Amniotic stem cell (primary cell): ENCODE results near the gene CEPT1.
A peak's percentile ranks its signal among the peaks of the same experiment; 100 is the strongest.

Experiments
- DNase-seq: peaks from one replicate; lab custom pipeline; 2025; lab: John Stamatoyannopoulos, UW

CEPT1 gene

GRCh38 chr1:111227851-111228747, 88.1 kb downstream of the CEPT1 start:
- DNase-seq, result peak; percentile 42

- no peak for DNase-seq
These were observed 88.7 kb downstream of the CEPT1 start for GRCh38 chr1:111228748-111229126.

GRCh38 chr1:111232134-111232533, 92.1 kb downstream of the CEPT1 start:
- no peak for DNase-seq

- no peak for DNase-seq
These were observed 94.2 kb downstream of the CEPT1 start for GRCh38 chr1:111234258-111234657.
